ENCODE measurements around the gene ANKRD13C.

ANKRD13C gene

GRCh38 chr1:70314706-70315304 lies 39.7 kb downstream of the ANKRD13C start:
- ChIA-PET POLR2A (interaction anchor here (0.7 to 1.6 kb wide), 4 partner anchors 40 to 97 kb away, joined by 3 to 8 read pairs (median 6); partner anchors contain the start of genes ANKRD13C and CTH), CTCF (interaction anchor here (0.7 to 1.2 kb wide), 2 partner anchors 8 to 191 kb away, joined by 3 read pairs; no protein-coding TSS in a partner anchor)
- TF ChIP-seq CTBP1 (IDR thresholded peaks at IDR 0.05; ENCODE audit: borderline replicate concordance): no peak
- no peak for TF ChIP-seq L3MBTL2 (conservative IDR thresholded peaks at IDR 0.05)
- no peak for TF ChIP-seq FOXK2 (IDR thresholded peaks at IDR 0.05)
- no peak for TF ChIP-seq BHLHE40 (IDR thresholded peaks at IDR 0.05; ENCODE audit: borderline replicate concordance)
- TF ChIP-seq ELF4 (IDR thresholded peaks at IDR 0.05): no peak
- TF ChIP-seq PKNOX1 (IDR thresholded peaks at IDR 0.05): no peak
- no peak for TF ChIP-seq SUZ12 (IDR thresholded peaks at IDR 0.05)
- no peak for TF ChIP-seq ZNF384 (IDR thresholded peaks at IDR 0.05)
- no peak for TF ChIP-seq ARNT (IDR thresholded peaks at IDR 0.05)
- no peak for TF ChIP-seq HDGF (IDR thresholded peaks at IDR 0.05; ENCODE audit: borderline replicate concordance)
- TF ChIP-seq FOXA1 (IDR thresholded peaks at IDR 0.05): no peak
- no peak for TF ChIP-seq FOXM1 (IDR thresholded peaks at IDR 0.05; ENCODE audit: borderline replicate concordance)
- TF ChIP-seq LEF1 (IDR thresholded peaks at IDR 0.05; ENCODE audit: borderline replicate concordance): no peak

DNA sequence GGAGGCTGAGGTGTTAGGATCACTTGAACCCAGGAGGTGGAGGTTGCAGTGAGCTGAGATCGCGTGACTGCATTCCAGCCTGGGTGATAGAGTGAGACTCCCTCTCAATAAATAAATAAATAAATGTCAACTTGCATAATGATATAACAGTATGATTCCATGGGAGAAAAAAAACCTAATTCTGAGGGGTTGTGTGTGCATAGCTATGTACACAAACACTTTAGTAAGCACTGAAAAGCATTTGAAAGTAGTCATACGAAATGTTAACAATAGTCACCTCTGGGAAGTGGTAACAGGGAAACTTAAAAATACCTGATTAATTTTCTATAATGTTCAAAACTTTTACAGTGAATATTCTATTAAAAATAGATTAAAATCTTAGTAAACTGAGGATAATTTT lies 43.2 kb downstream of the ANKRD13C start:
- no peak for DNase-seq (ENCODE audit: extremely low spot score)
- ChIA-PET CTCF (no interaction called here), POLR2A (interaction anchor here (1.4 to 1.7 kb wide), 2 partner anchors 43 to 99 kb away, joined by 6 to 8 read pairs; partner anchors contain the start of genes ANKRD13C and CTH)
- no peak for TF ChIP-seq BHLHE40 (IDR thresholded peaks at IDR 0.05; ENCODE audit: borderline replicate concordance)
- TF ChIP-seq ARNT (IDR thresholded peaks at IDR 0.05): no peak
- TF ChIP-seq SUZ12 (IDR thresholded peaks at IDR 0.05): no peak
- TF ChIP-seq SP1 (IDR thresholded peaks at IDR 0.05): no peak
- no peak for TF ChIP-seq FOXK2 (IDR thresholded peaks at IDR 0.05)
- no peak for TF ChIP-seq PKNOX1 (IDR thresholded peaks at IDR 0.05)
- no peak for TF ChIP-seq LEF1 (IDR thresholded peaks at IDR 0.05; ENCODE audit: borderline replicate concordance)
- TF ChIP-seq NFRKB (IDR thresholded peaks at IDR 0.05): no peak

More at GRCh38 chr1:70314706-70315304, 39.7 kb downstream of the ANKRD13C start:
- DNase-seq (ENCODE audit: extremely low spot score): peak; percentile 28

DNA sequence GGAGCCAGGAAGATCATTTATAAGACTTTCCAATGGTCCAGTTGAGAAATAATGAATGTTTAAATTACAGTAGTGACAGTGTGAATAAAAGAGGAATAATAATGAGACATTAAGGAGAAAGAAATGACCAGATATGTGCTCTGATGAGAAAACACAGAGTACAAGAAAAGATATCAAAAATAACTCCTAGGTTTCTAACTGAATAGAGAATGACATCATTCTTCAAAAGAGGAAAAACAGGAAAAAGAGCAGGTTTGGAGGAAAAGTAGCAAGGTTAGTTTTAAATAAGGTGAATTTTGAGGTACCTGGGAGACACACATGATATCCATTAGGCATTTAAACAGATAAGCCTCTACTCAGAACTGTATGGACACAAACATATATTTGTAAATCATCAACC lies 55.0 kb downstream of the ANKRD13C start:
- ChIA-PET POLR2A (no interaction called here), CTCF (no interaction called here)
- no peak for TF ChIP-seq LEF1 (IDR thresholded peaks at IDR 0.05; ENCODE audit: borderline replicate concordance)
- no peak for TF ChIP-seq L3MBTL2 (conservative IDR thresholded peaks at IDR 0.05)
- no peak for TF ChIP-seq HDGF (IDR thresholded peaks at IDR 0.05; ENCODE audit: borderline replicate concordance)
- no peak for DNase-seq (ENCODE audit: extremely low spot score)

DNA sequence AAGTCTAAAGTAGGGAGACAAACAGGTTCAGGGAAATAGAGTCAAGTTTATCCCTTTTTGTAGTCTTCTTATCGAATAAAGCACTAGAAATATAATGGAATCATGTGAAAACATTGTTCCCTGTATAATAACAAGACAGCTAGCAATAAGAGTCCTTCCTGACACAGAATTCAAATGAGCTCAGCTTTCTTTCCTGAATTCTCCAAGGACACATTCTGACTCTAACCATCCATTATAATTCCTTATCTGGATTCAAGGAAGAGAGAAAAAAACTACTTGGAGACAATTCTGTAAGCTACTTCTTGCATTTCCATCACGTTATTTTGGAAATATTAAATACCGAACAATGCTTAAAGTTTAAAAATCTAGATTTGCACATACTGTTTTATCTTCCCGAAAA lies 58.8 kb downstream of the ANKRD13C start:
- ChIA-PET CTCF (no interaction called here), POLR2A (no interaction called here)
- no peak for TF ChIP-seq HDGF (IDR thresholded peaks at IDR 0.05; ENCODE audit: borderline replicate concordance)
- TF ChIP-seq CTBP1 (IDR thresholded peaks at IDR 0.05; ENCODE audit: borderline replicate concordance): no peak
- TF ChIP-seq L3MBTL2 (conservative IDR thresholded peaks at IDR 0.05): no peak
- TF ChIP-seq FOXA1 (IDR thresholded peaks at IDR 0.05): no peak
- no peak for TF ChIP-seq PKNOX1 (IDR thresholded peaks at IDR 0.05)
- no peak for TF ChIP-seq FOXK2 (IDR thresholded peaks at IDR 0.05)
- no peak for DNase-seq (ENCODE audit: extremely low spot score)

DNA sequence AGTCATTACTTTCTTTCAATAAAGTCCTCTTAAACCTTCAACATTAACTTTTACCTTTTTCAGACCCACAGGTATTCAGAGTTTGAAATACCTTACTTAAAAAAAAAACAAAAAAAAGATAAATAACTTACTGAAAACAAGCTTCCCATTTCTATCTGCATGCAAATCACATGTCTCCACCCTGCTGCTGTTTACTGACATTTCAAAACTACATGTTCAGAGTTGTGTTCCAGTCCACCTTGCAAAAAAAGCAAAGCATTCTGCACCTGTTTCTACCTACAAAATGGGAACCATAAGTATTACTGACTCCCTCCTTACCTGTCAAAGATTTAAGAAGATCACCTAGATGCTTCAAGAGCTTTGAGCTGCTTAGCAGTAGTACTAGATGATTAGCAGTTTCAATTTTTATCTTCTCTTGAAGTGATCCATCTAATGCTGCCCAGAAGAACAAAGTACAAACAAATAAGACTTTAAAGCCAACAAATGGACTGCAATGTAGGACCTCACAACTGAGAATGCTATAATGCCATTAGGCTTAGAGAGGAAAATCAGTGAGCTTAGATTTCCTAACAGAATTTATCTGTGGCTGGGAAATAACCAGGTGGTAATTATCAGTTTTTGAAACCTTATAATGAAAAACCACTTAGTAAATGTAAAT lies 61.2 kb downstream of the ANKRD13C start:
- TF ChIP-seq SUZ12 (IDR thresholded peaks at IDR 0.05) (no peak), ELF4 (IDR thresholded peaks at IDR 0.05) (no peak), LEF1 (IDR thresholded peaks at IDR 0.05; ENCODE audit: borderline replicate concordance) (no peak), ARNT (IDR thresholded peaks at IDR 0.05) (no peak), ZNF384 (IDR thresholded peaks at IDR 0.05) (no peak), HDGF (IDR thresholded peaks at IDR 0.05; ENCODE audit: borderline replicate concordance) (no peak), FOXK2 (IDR thresholded peaks at IDR 0.05) (no peak), TARDBP (IDR thresholded peaks at IDR 0.05) (no peak), CTBP1 (IDR thresholded peaks at IDR 0.05; ENCODE audit: borderline replicate concordance) (no peak), FOXM1 (IDR thresholded peaks at IDR 0.05; ENCODE audit: borderline replicate concordance) (no peak), PKNOX1 (IDR thresholded peaks at IDR 0.05) (no peak), NFRKB (IDR thresholded peaks at IDR 0.05) (no peak), L3MBTL2 (conservative IDR thresholded peaks at IDR 0.05) (no peak), BHLHE40 (IDR thresholded peaks at IDR 0.05; ENCODE audit: borderline replicate concordance) (no peak), SP1 (IDR thresholded peaks at IDR 0.05) (no peak), FOXA1 (IDR thresholded peaks at IDR 0.05) (no peak)
- ChIA-PET POLR2A (no interaction called here), CTCF (no interaction called here)
- no peak for DNase-seq (ENCODE audit: extremely low spot score)

DNA sequence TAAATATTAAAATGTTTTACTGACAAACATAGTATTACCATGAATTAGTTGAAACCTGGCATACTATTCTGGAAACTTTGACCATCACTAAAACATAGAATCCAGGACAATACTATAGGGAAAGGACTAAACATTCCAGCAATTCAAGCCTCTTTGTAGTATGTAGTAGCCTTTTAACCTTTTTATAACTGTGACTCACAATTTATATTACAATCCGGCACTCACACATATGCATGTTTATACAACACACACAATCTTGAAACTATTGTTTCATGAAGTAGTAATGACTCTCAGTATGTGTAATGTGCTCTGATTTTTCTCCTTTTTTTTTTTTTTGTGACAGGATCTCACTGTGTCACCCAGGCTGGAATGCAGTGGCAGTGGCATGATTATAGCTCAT lies 64.3 kb downstream of the ANKRD13C start:
- no peak for DNase-seq (ENCODE audit: extremely low spot score)
- POLR2A ChIA-PET: no interaction called here
- TF ChIP-seq ELF4 (IDR thresholded peaks at IDR 0.05): no peak
- TF ChIP-seq LEF1 (IDR thresholded peaks at IDR 0.05; ENCODE audit: borderline replicate concordance): no peak
- no peak for TF ChIP-seq L3MBTL2 (conservative IDR thresholded peaks at IDR 0.05)
- no peak for TF ChIP-seq TARDBP (IDR thresholded peaks at IDR 0.05)
- TF ChIP-seq SP1 (IDR thresholded peaks at IDR 0.05): no peak
- CTCF ChIA-PET: no interaction called here

Data from HEK293T (cell line).